ENCODE results near the gene CORO2A. TPM values are rescaled to one million over a fixed set of nuclear protein-coding genes. Genes with fewer than 3 reads are reported as not detected.

CORO2A gene
- total and polyA plus RNA-seq, 10 of the 15 experiments (the other 5 are each of a cell fraction or from before 2014, with no cell fraction given): 1.0 to 5.3 (median 3.5) TPM

GRCh38 chr9:98150721-98151120 is 41.7 kb downstream of the CORO2A start:
- no peak overlapping the region for H3K27ac ChIP-seq (ENCODE audit: control insufficient read depth, insufficient read depth)
- H3K36me3 ChIP-seq (ENCODE audit: control insufficient read depth in 2 of 2, insufficient read depth in 2 of 2, low read length in 1 of 2): no peaks in the 10 kb centered on the region
- TF ChIP-seq RCOR1 (conservative IDR thresholded peaks at IDR 0.05; ENCODE audit: low read depth, low read length) (no peak), SMARCA5 (IDR thresholded peaks at IDR 0.05) (no peak)
- 56% methylated on average over 3 of the region's 3 CpGs for WGBS (ENCODE audit: insufficient coverage, insufficient replicate concordance, low lambda C conversion rate, missing lambda C conversion rate)
- CTCF ChIA-PET: interaction anchor here (0.9 kb wide), 1 partner anchor 9 kb away, joined by 4 read pairs; no protein-coding TSS in a partner anchor
- H3K4me1 ChIP-seq (ENCODE audit: control insufficient read depth, insufficient read depth, low read length): peaks cover 17% of the 10 kb centered on the region
- in situ Hi-C loops (cut with MboI): no loop called here
- no peaks in the 10 kb centered on the region for H3K79me2 ChIP-seq (ENCODE audit: control insufficient read depth, insufficient read depth, low read length)
- DNase-seq (ENCODE audit: low read depth, low spot score) (no peak), FAIRE-seq (no peak), ATAC-seq (no peak)
- SMC1A ChIA-PET (ENCODE audit: uncharacterized antibody, unreplicated experiment): interaction anchor here (0.9 kb wide), 1 partner anchor 9 kb away, joined by 3 read pairs; no protein-coding TSS in a partner anchor
- H3K9ac ChIP-seq (ENCODE audit: control insufficient read depth, insufficient read depth, low read length): no peak overlapping the region
- no peak overlapping the region for H3K4me3 ChIP-seq
- H4K20me1 ChIP-seq (ENCODE audit: control insufficient read depth, insufficient read depth): no peaks in the 10 kb centered on the region
- BruUV-seq (replicated peaks): no TSS peak
- intact Hi-C loops (cut with micrococcal nuclease; ENCODE audit: unreplicated experiment): no loop called here
- POLR2A ChIA-PET: no interaction called here
- no peak overlapping the region for H2AFZ ChIP-seq (ENCODE audit: control insufficient read depth, low read depth, low read length)
- no peak overlapping the region for H3K4me2 ChIP-seq (ENCODE audit: control insufficient read depth, insufficient read depth)
- RAD21 ChIA-PET (ENCODE audit: unreplicated experiment): no interaction called here
- no peaks in the 10 kb centered on the region for H3K27me3 ChIP-seq (replicated peaks in 1 of 2; ENCODE audit: control insufficient read depth in 2 of 2, insufficient read depth in 2 of 2, low read length in 1 of 2)
- H3K9me3 ChIP-seq (replicated peaks; ENCODE audit: control insufficient read depth, insufficient read depth, low read length): no peaks in the 10 kb centered on the region

- H3K27ac ChIP-seq (ENCODE audit: control insufficient read depth, insufficient read depth): no peak overlapping the region
- no peak overlapping the region for H3K9ac ChIP-seq (ENCODE audit: control insufficient read depth, insufficient read depth, low read length)
- DNase-seq (ENCODE audit: low read depth, low spot score): no peak
- ChIA-PET SMC1A (ENCODE audit: uncharacterized antibody, unreplicated experiment) (interaction anchor here (0.8 to 0.9 kb wide), 2 partner anchors 9 to 115 kb away, joined by 3 to 5 read pairs; no protein-coding TSS in a partner anchor), RAD21 (ENCODE audit: unreplicated experiment) (no interaction called here), POLR2A (no interaction called here), CTCF (interaction anchor here (0.6 to 0.9 kb wide), 2 partner anchors 8 to 50 kb away, joined by 3 to 4 read pairs; no protein-coding TSS in a partner anchor)
- in situ Hi-C loops (cut with MboI) (no loop called here), intact Hi-C loops (cut with micrococcal nuclease; ENCODE audit: unreplicated experiment) (no loop called here)
- no peak overlapping the region for H3K4me3 ChIP-seq
- H3K4me2 ChIP-seq (ENCODE audit: control insufficient read depth, insufficient read depth): no peak overlapping the region
- no peak for FAIRE-seq
- ATAC-seq: no peak
- no peaks in the 10 kb centered on the region for H3K27me3 ChIP-seq (replicated peaks in 1 of 2; ENCODE audit: control insufficient read depth in 2 of 2, insufficient read depth in 2 of 2, low read length in 1 of 2)
- H3K9me3 ChIP-seq (replicated peaks; ENCODE audit: control insufficient read depth, insufficient read depth, low read length): no peaks in the 10 kb centered on the region
- peak in 1 of 2 experiments; percentile 47; a peak in 2 of 4 replicates for TF ChIP-seq BHLHE40 (IDR thresholded peaks at IDR 0.05; ENCODE audit: borderline replicate concordance in 1 of 2, low read depth in 2 of 2, low read length in 1 of 2)
- TF ChIP-seq CBX3 (IDR thresholded peaks at IDR 0.05; ENCODE audit: borderline replicate concordance, low read depth): no peak
- no peaks in the 10 kb centered on the region for H3K79me2 ChIP-seq (ENCODE audit: control insufficient read depth, insufficient read depth, low read length)
- 73% methylated on average over 7 of the region's 7 CpGs for WGBS (ENCODE audit: insufficient coverage, insufficient replicate concordance, low lambda C conversion rate, missing lambda C conversion rate)
- no TSS peak for BruUV-seq (replicated peaks)
- peaks cover 23% of the 10 kb centered on the region for H3K4me1 ChIP-seq (ENCODE audit: control insufficient read depth, insufficient read depth, low read length)
- H2AFZ ChIP-seq (ENCODE audit: control insufficient read depth, low read depth, low read length): no peak overlapping the region
- H4K20me1 ChIP-seq (ENCODE audit: control insufficient read depth, insufficient read depth): no peaks in the 10 kb centered on the region
- H3K36me3 ChIP-seq (ENCODE audit: control insufficient read depth in 2 of 2, insufficient read depth in 2 of 2, low read length in 1 of 2): no peaks in the 10 kb centered on the region
Measured at GRCh38 chr9:98150164-98150563, 42.3 kb downstream of the CORO2A start.
